ENCODE results near the gene PRKAR1B. TPM values are rescaled to one million over a fixed set of nuclear protein-coding genes. Genes with fewer than 3 reads are reported as not detected.

The PRKAR1B gene
- total RNA-seq, 2 donors from 2014 or later, result 15.8 to 19.8 TPM

- no peak for DNase-seq
- ATAC-seq, result no peak
Observed at GRCh38 chr7:549066-549890, 177.8 kb downstream of the PRKAR1B start.

GRCh38 chr7:548401-548800 is 178.7 kb downstream of the PRKAR1B start:
- intact Hi-C loops (cut with DNase I), result no loop called here
- no peak for ATAC-seq
- no peak for DNase-seq

More at GRCh38 chr7:549066-549890, 177.8 kb downstream of the PRKAR1B start:
- intact Hi-C loops (cut with DNase I), result no loop called here

- intact Hi-C loops (cut with DNase I), result no loop called here
- DNase-seq (no peak), ATAC-seq (no peak)
Observed at GRCh38 chr7:545470-545869, 181.6 kb downstream of the PRKAR1B start.

- intact Hi-C loops (cut with DNase I), result no loop called here
- DNase-seq (no peak), ATAC-seq (no peak)
Observed at GRCh38 chr7:544338-545221, 182.5 kb downstream of the PRKAR1B start.

GRCh38 chr7:543501-544337 is 183.4 kb downstream of the PRKAR1B start:
- DNase-seq, result no peak
- intact Hi-C loops (cut with DNase I), result no loop called here
- no peak for ATAC-seq

- intact Hi-C loops (cut with DNase I), result no loop called here
- peak; percentile 61 to 81 for ATAC-seq
- peak; percentile 70 for DNase-seq
Observed at GRCh38 chr7:542713-543500, 184.2 kb downstream of the PRKAR1B start.

GRCh38 chr7:542131-542712 is 184.9 kb downstream of the PRKAR1B start:
- DNase-seq, result no peak
- no peak for ATAC-seq
- intact Hi-C loops (cut with DNase I), result no loop called here

GRCh38 chr7:541661-542060 is 185.4 kb downstream of the PRKAR1B start:
- intact Hi-C loops (cut with DNase I), result no loop called here
- DNase-seq, result no peak
- no peak for ATAC-seq

GRCh38 chr7:540997-541396 is 186.1 kb downstream of the PRKAR1B start:
- intact Hi-C loops (cut with DNase I), result no loop called here
- DNase-seq (no peak), ATAC-seq (no peak)

GRCh38 chr7:540579-540978 is 186.5 kb downstream of the PRKAR1B start:
- DNase-seq, result no peak
- intact Hi-C loops (cut with DNase I), result no loop called here
- ATAC-seq, result no peak

- ATAC-seq (no peak), DNase-seq (no peak)
- intact Hi-C loops (cut with DNase I), result no loop called here
Observed at GRCh38 chr7:539731-540411, 187.2 kb downstream of the PRKAR1B start.

GRCh38 chr7:538764-539685 is 188.1 kb downstream of the PRKAR1B start:
- intact Hi-C loops (cut with DNase I), result no loop called here
- no peak for DNase-seq

GRCh38 chr7:537911-538634 is 189.0 kb downstream of the PRKAR1B start:
- ATAC-seq, result peak; percentile 49 to 78
- peak; percentile 85 for DNase-seq
- intact Hi-C loops (cut with DNase I), result no loop called here

More at GRCh38 chr7:538764-539685, 188.1 kb downstream of the PRKAR1B start:
- no peak for ATAC-seq

GRCh38 chr7:536231-536630 is 190.8 kb downstream of the PRKAR1B start:
- ATAC-seq (no peak), DNase-seq (no peak)
- intact Hi-C loops (cut with DNase I), result no loop called here

- no peak for ATAC-seq
Observed at GRCh38 chr7:534959-535358, 192.1 kb downstream of the PRKAR1B start.

GRCh38 chr7:534075-534474 is 193.0 kb downstream of the PRKAR1B start:
- no peak for ATAC-seq
- intact Hi-C loops (cut with DNase I), result no loop called here
- DNase-seq, result no peak

More at GRCh38 chr7:534959-535358, 192.1 kb downstream of the PRKAR1B start:
- no peak for DNase-seq
- intact Hi-C loops (cut with DNase I), result no loop called here

Data from left cardiac atrium (tissue), 4 donors.